ENCODE measurements around the gene POMP. TPM values are rescaled to one million over a fixed set of nuclear protein-coding genes. Genes with fewer than 3 reads are reported as not detected.

POMP gene
- total and polyA plus RNA-seq, 2 of the 4 experiments (the other 2 are of a cell fraction) = 60.2 to 68.4 TPM

DNA sequence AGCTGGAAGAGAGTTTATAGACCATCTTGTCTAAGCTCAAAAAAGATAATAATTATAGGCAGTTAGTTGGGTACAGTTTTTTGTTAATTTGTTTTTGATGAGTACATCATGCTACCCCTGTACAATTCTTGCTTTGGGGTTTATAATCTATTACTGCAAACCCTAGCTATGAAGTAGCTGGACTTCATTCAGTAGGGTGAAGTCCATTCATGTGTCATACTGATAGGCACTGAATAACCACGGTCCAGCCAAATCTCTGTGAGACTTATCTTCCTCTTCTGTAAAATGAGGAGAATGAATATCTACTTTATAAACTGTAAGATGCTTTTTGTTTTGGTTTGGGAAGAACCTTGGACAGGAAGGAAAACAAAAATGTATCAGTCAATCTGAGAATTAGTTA lies 40.3 kb downstream of the POMP start:
- H3K4ac ChIP-seq (ENCODE audit: low read depth, low read length) = no peak overlapping the region
- no peak overlapping the region for H3K4me2 ChIP-seq (ENCODE audit: low read depth, low read length)
- H3K4me3 ChIP-seq (ENCODE audit: insufficient read depth, low read depth, low read length) = no peak overlapping the region
- H3K9me3 ChIP-seq (ENCODE audit: control insufficient read depth, insufficient read depth, low read length) = no peaks in the 10 kb centered on the region
- H3K56ac ChIP-seq (ENCODE audit: extremely low read depth, insufficient read depth, low read length) = no peak overlapping the region
- ChIA-PET POLR2A (ENCODE audit: unreplicated experiment) (no interaction called here), CTCF (no interaction called here)
- BruUV-seq (replicated peaks) = no TSS peak
- H3K9me1 ChIP-seq (ENCODE audit: insufficient read depth, low read length) = no peaks in the 10 kb centered on the region
- H3K14ac ChIP-seq (replicated peaks; ENCODE audit: low read depth, low read length) = no peak overlapping the region
- no peak overlapping the region for H3K23ac ChIP-seq (ENCODE audit: low read depth, low read length)
- no peaks in the 10 kb centered on the region for H3K36me3 ChIP-seq (ENCODE audit: control insufficient read depth, insufficient read depth, low read length)
- no peak overlapping the region for H2AFZ ChIP-seq (replicated peaks; ENCODE audit: low read length, poor library complexity)
- DNase-seq (no peak), ATAC-seq (ENCODE audit: low read depth) (no peak)
- no peaks in the 10 kb centered on the region for H4K20me1 ChIP-seq (ENCODE audit: insufficient read depth, low read length)
- H4K91ac ChIP-seq (ENCODE audit: insufficient read depth, low read depth, low read length) = no peak overlapping the region
- H2BK5ac ChIP-seq (ENCODE audit: low read depth, low read length, poor library complexity, severe bottlenecking) = no peak overlapping the region
- WGBS, 2 experiments (ENCODE audit: extremely low coverage in 2 of 2, insufficient read length in 1 of 2) = no CpG with 5 or more reads among the region's 1 CpG
- no peaks in the 10 kb centered on the region; the same call in 1 of the 2 replicates for H3K27me3 ChIP-seq (ENCODE audit: control insufficient read depth, insufficient read depth, low read length)
- no peak overlapping the region for H2BK20ac ChIP-seq (ENCODE audit: low read depth, low read length)
- dilution Hi-C loops (cut with HindIII; ENCODE audit: low sequenced_read_pairs, unreplicated experiment) = no loop called here
- intact Hi-C loops (cut with micrococcal nuclease) = no loop called here
- H3K27ac ChIP-seq (ENCODE audit: insufficient read depth, low read length) = no peak overlapping the region
- H3K4me1 ChIP-seq (ENCODE audit: control insufficient read depth, insufficient read depth, low read length) = peaks cover 1% of the 10 kb centered on the region
- no peak overlapping the region for H2BK15ac ChIP-seq (ENCODE audit: low read depth, low read length)
- H3K79me1 ChIP-seq (ENCODE audit: low read depth in 1 of 2, low read length in 2 of 2) = no peaks in the 10 kb centered on the region
- no peak overlapping the region for H2AK9ac ChIP-seq (replicated peaks; ENCODE audit: low read depth, low read length, poor library complexity)
- no peak overlapping the region for H3K18ac ChIP-seq (ENCODE audit: low read depth, low read length)
- no peak overlapping the region for H2AK5ac ChIP-seq (ENCODE audit: low read depth, low read length)
- in situ Hi-C loops (cut with MboI; ENCODE audit: low sequenced_read_pairs) = no loop called here
- TF ChIP-seq CEBPB (IDR thresholded peaks at IDR 0.05; ENCODE audit: low read depth, low read length) (no peak), RFX5 (IDR thresholded peaks at IDR 0.05; ENCODE audit: low read depth, low read length) (no peak), BHLHE40 (IDR thresholded peaks at IDR 0.05; ENCODE audit: low read depth, low read length) (no peak), RAD21 (IDR thresholded peaks at IDR 0.05; ENCODE audit: low read length) (no peak), MAZ (IDR thresholded peaks at IDR 0.05; ENCODE audit: borderline replicate concordance, low read depth, low read length) (no peak), FOS (IDR thresholded peaks at IDR 0.05; ENCODE audit: low read depth, low read length) (no peak), SMC3 (IDR thresholded peaks at IDR 0.05; ENCODE audit: low read depth, low read length) (no peak), MAFK (IDR thresholded peaks at IDR 0.05; ENCODE audit: low read depth, low read length) (no peak), NFE2L2 (IDR thresholded peaks at IDR 0.05; ENCODE audit: low read depth, low read length) (no peak), MXI1 (IDR thresholded peaks at IDR 0.05; ENCODE audit: borderline replicate concordance, low read depth, low read length) (no peak), POLR2A (IDR thresholded peaks at IDR 0.05; ENCODE audit: low read depth, low read length) (no peak), CHD1 (IDR thresholded peaks at IDR 0.05; ENCODE audit: low read depth, low read length) (no peak), RCOR1 (IDR thresholded peaks at IDR 0.05; ENCODE audit: insufficient replicate concordance, low read length) (no peak)
- TF ChIP-seq, protein P1, sequence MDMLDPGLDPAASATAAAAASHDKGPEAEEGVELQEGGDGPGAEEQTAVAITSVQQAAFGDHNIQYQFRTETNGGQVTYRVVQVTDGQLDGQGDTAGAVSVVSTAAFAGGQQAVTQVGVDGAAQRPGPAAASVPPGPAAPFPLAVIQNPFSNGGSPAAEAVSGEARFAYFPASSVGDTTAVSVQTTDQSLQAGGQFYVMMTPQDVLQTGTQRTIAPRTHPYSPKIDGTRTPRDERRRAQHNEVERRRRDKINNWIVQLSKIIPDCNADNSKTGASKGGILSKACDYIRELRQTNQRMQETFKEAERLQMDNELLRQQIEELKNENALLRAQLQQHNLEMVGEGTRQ (IDR thresholded peaks at IDR 0.05; ENCODE audit: low read depth, low read length) = no peak
- TF ChIP-seq, protein P2, sequence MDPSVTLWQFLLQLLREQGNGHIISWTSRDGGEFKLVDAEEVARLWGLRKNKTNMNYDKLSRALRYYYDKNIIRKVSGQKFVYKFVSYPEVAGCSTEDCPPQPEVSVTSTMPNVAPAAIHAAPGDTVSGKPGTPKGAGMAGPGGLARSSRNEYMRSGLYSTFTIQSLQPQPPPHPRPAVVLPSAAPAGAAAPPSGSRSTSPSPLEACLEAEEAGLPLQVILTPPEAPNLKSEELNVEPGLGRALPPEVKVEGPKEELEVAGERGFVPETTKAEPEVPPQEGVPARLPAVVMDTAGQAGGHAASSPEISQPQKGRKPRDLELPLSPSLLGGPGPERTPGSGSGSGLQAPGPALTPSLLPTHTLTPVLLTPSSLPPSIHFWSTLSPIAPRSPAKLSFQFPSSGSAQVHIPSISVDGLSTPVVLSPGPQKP (IDR thresholded peaks at IDR 0.05; ENCODE audit: borderline replicate concordance, low read depth, low read length) = no peak
- TF ChIP-seq, protein P3, sequence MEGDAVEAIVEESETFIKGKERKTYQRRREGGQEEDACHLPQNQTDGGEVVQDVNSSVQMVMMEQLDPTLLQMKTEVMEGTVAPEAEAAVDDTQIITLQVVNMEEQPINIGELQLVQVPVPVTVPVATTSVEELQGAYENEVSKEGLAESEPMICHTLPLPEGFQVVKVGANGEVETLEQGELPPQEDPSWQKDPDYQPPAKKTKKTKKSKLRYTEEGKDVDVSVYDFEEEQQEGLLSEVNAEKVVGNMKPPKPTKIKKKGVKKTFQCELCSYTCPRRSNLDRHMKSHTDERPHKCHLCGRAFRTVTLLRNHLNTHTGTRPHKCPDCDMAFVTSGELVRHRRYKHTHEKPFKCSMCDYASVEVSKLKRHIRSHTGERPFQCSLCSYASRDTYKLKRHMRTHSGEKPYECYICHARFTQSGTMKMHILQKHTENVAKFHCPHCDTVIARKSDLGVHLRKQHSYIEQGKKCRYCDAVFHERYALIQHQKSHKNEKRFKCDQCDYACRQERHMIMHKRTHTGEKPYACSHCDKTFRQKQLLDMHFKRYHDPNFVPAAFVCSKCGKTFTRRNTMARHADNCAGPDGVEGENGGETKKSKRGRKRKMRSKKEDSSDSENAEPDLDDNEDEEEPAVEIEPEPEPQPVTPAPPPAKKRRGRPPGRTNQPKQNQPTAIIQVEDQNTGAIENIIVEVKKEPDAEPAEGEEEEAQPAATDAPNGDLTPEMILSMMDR (conservative IDR thresholded peaks at IDR 0.05; ENCODE audit: low read depth, low read length) = no peak
- no peak overlapping the region for H2BK120ac ChIP-seq (ENCODE audit: low read depth, low read length)
- no peak overlapping the region for H4K8ac ChIP-seq (ENCODE audit: low read depth in 2 of 2, low read length in 2 of 2)
- no peak overlapping the region for H4K5ac ChIP-seq (ENCODE audit: low read depth, low read length)
- no peak overlapping the region for H3K9ac ChIP-seq (ENCODE audit: low read depth, low read length)

Measured in IMR-90 (cell line).